Measurements from ENCODE around the gene DGKD. TPM values are rescaled to one million over a fixed set of nuclear protein-coding genes. Genes with fewer than 3 reads are reported as not detected.
A peak's percentile ranks its signal among the peaks of the same experiment; 100 is the strongest.

The DGKD gene
- total and polyA plus RNA-seq, 7 experiments from 2014 or later, result 25.8 to 252 (median 206) TPM

- intact Hi-C loops (cut with micrococcal nuclease), result no loop called here
- POLR2A ChIA-PET, result no interaction called here
- Histone ChIP-seq H3K4me3 (ENCODE audit: low read length) (no peak overlapping the region), H3K27ac (ENCODE audit: low read depth, low read length) (no peak overlapping the region), H3K36me3 (ENCODE audit: control insufficient read depth in 2 of 3, insufficient read depth in 3 of 3, low read length in 3 of 3) (peaks cover 0 to 10% (median 3%) of the 10 kb centered on the region in 3 experiments), H3K27me3 (ENCODE audit: control insufficient read depth in 2 of 2, insufficient read depth in 2 of 2, low read length in 2 of 2) (no peaks in the 10 kb centered on the region), H3K9me3 (ENCODE audit: control insufficient read depth in 2 of 3, low read length in 3 of 3) (peaks cover 0 to 4% (median 4%) of the 10 kb centered on the region in 3 experiments), H3K4me1 (ENCODE audit: control insufficient read depth in 2 of 2, insufficient read depth in 2 of 2, low read length in 2 of 2) (no peaks in the 10 kb centered on the region)
- DNase-seq (no peak), ATAC-seq (peak; percentile 24)
- no peak overlapping the region for H3K4me3 Mint-ChIP-seq
- H3K9me3 Mint-ChIP-seq, result peaks cover 0 to 8% (median 3%) of the 10 kb centered on the region in 11 donors
- H3K36me3 Mint-ChIP-seq, result peaks cover 5 to 45% (median 40%) of the 10 kb centered on the region in 5 donors
- peak overlapping the region in 2 of 9 donors; percentile 22 to 48 for H3K27ac Mint-ChIP-seq
- CTCF ChIA-PET, result no interaction called here
- peaks cover 22 to 77% (median 61%) of the 10 kb centered on the region in 7 donors for H3K4me1 Mint-ChIP-seq
- H3K27me3 Mint-ChIP-seq, result no peaks in the 10 kb centered on the region
Measured at GRCh38 chr2:233367586-233367985, 13.3 kb downstream of the DGKD start.

GRCh38 chr2:233368756-233369155, 14.5 kb downstream of the DGKD start:
- Histone ChIP-seq H3K4me1 (ENCODE audit: control insufficient read depth in 2 of 2, insufficient read depth in 2 of 2, low read length in 2 of 2) (no peaks in the 10 kb centered on the region), H3K9me3 (ENCODE audit: control insufficient read depth in 2 of 3, low read length in 3 of 3) (peaks cover 0 to 2% (median 1%) of the 10 kb centered on the region in 3 experiments), H3K4me3 (ENCODE audit: low read length) (no peak overlapping the region), H3K27ac (ENCODE audit: low read depth, low read length) (no peak overlapping the region), H3K36me3 (ENCODE audit: control insufficient read depth in 2 of 3, insufficient read depth in 3 of 3, low read length in 3 of 3) (peaks cover 0 to 6% (median under 1%) of the 10 kb centered on the region in 3 experiments), H3K27me3 (ENCODE audit: control insufficient read depth in 2 of 2, insufficient read depth in 2 of 2, low read length in 2 of 2) (no peaks in the 10 kb centered on the region)
- Mint-ChIP-seq H3K27me3 (no peaks in the 10 kb centered on the region), H3K36me3 (peaks cover 10 to 43% (median 33%) of the 10 kb centered on the region in 5 donors), H3K27ac (peak overlapping the region in 7 of 9 donors; percentile 43 to 80 (median 73)), H3K4me3 (peak overlapping the region in 2 of 10 donors; percentile 3 to 10), H3K9me3 (peaks cover 0 to 4% (median 1%) of the 10 kb centered on the region in 11 donors), H3K4me1 (peaks cover 20 to 87% (median 61%) of the 10 kb centered on the region in 7 donors)
- DNase-seq, result no peak
- ChIA-PET POLR2A (interaction anchor here (0.7 kb wide), 1 partner anchor 17 kb away, joined by 3 read pairs; no protein-coding TSS in a partner anchor), CTCF (no interaction called here)
- intact Hi-C loops (cut with micrococcal nuclease), result no loop called here
- ATAC-seq, result no peak

DNA sequence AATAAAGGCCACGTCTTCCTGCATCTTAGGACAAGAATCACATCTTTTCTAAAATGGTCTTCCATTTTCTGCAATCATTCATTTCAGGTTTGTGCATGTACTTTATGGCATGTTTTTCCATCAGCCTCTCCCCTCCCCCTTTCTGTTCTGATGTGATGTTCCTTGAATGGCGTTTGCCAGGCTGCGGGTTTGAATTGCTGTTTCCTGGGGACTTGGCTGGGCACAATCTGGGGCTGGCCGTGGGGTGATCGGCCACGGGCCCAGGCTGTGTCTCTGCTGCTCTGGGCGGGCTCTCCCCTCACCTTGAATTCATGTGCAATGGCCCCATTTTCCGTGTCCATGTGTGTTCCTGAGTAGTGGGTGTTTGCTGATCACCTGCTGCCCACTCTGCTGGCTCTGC, 15.2 kb downstream of the DGKD start:
- POLR2A ChIA-PET, result interaction anchor here (0.5 to 0.7 kb wide), 2 partner anchors 18 to 1024 kb away, joined by 3 read pairs; no protein-coding TSS in a partner anchor
- intact Hi-C loops (cut with micrococcal nuclease), result no loop called here
- CTCF ChIA-PET, result no interaction called here
- no peak for ATAC-seq
- Mint-ChIP-seq H3K36me3 (peaks cover 7 to 36% (median 26%) of the 10 kb centered on the region in 5 donors), H3K4me3 (peak overlapping the region in 2 of 10 donors; percentile 1 to 22), H3K4me1 (peaks cover 18 to 81% (median 59%) of the 10 kb centered on the region in 7 donors), H3K9me3 (no peaks in the 10 kb centered on the region), H3K27me3 (no peaks in the 10 kb centered on the region), H3K27ac (peak overlapping the region in 7 of 9 donors; percentile 43 to 83 (median 77))
- Histone ChIP-seq H3K4me3 (ENCODE audit: low read length) (no peak overlapping the region), H3K27ac (ENCODE audit: low read depth, low read length) (no peak overlapping the region), H3K4me1 (ENCODE audit: control insufficient read depth in 2 of 2, insufficient read depth in 2 of 2, low read length in 2 of 2) (no peaks in the 10 kb centered on the region), H3K27me3 (ENCODE audit: control insufficient read depth in 2 of 2, insufficient read depth in 2 of 2, low read length in 2 of 2) (no peaks in the 10 kb centered on the region), H3K36me3 (ENCODE audit: control insufficient read depth in 2 of 3, insufficient read depth in 3 of 3, low read length in 3 of 3) (no peaks in the 10 kb centered on the region), H3K9me3 (ENCODE audit: control insufficient read depth in 2 of 3, low read length in 3 of 3) (no peaks in the 10 kb centered on the region)
- no peak for DNase-seq

DNA sequence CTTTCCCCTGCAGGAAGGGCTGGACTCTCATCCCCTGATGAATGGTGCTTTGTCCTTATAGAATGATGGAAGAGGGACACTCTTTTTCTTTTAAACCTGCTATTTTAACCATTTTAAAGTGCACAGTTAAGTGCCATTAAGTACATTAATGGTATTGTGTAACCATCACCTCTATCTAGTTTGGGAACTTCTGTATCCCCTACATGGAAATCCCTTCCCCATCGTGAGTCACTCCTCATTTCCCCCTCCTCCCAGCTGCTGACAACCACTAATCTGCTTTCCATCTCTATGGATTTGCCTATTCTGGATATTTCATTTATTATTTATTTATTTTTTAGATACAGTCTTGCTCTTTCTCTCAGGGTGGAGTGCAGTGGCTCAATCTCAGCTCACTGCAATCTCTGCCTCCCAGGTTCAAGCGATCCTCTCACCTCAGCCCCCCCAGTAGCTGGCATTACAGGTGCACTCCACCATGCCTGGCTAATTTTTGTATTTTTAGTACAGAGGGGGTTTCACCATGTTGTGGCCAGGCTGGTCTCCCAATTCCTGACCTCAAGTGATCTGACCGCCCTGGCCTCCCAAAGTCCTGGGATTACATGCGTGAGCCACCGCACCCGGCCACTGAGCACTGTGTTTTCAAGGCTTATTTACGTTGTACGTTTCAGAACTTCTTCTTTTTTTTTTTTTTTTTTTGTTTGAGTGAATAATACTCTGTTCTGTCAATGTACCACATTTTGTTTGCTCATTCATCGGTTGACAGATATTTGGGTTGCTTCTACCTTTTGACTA, 15.8 kb downstream of the DGKD start:
- H3K27ac ChIP-seq (ENCODE audit: low read depth, low read length), result no peak overlapping the region
- intact Hi-C loops (cut with micrococcal nuclease), result no loop called here
- DNase-seq (no peak), ATAC-seq (peak; percentile 34)
- Mint-ChIP-seq H3K4me3 (peak overlapping the region in 3 of 10 donors; percentile 1 to 25 (median 22)), H3K4me1 (peaks cover 15 to 74% (median 54%) of the 10 kb centered on the region in 7 donors), H3K27me3 (no peaks in the 10 kb centered on the region), H3K36me3 (peaks cover 7 to 34% (median 19%) of the 10 kb centered on the region in 5 donors), H3K27ac (peak overlapping the region in 7 of 9 donors; percentile 32 to 83 (median 52)), H3K9me3 (no peaks in the 10 kb centered on the region)
- POLR2A ChIA-PET, result no interaction called here
- CTCF ChIA-PET, result no interaction called here
- no peak overlapping the region for H3K4me3 ChIP-seq (ENCODE audit: low read length)
- no peaks in the 10 kb centered on the region for H3K9me3 ChIP-seq (ENCODE audit: control insufficient read depth in 2 of 3, low read length in 3 of 3)
- no peaks in the 10 kb centered on the region for H3K27me3 ChIP-seq (ENCODE audit: control insufficient read depth in 2 of 2, insufficient read depth in 2 of 2, low read length in 2 of 2)
- H3K4me1 ChIP-seq (ENCODE audit: control insufficient read depth in 2 of 2, insufficient read depth in 2 of 2, low read length in 2 of 2), result no peaks in the 10 kb centered on the region
- no peaks in the 10 kb centered on the region for H3K36me3 ChIP-seq (ENCODE audit: control insufficient read depth in 2 of 3, insufficient read depth in 3 of 3, low read length in 3 of 3)

- Mint-ChIP-seq H3K4me1 (peaks cover 7 to 72% (median 51%) of the 10 kb centered on the region in 7 donors), H3K9me3 (no peaks in the 10 kb centered on the region), H3K27me3 (no peaks in the 10 kb centered on the region), H3K36me3 (peaks cover 7 to 40% (median 14%) of the 10 kb centered on the region in 5 donors), H3K4me3 (no peak overlapping the region), H3K27ac (peak overlapping the region in 3 of 9 donors; percentile 25 to 83 (median 57))
- Histone ChIP-seq H3K36me3 (ENCODE audit: control insufficient read depth in 2 of 3, insufficient read depth in 3 of 3, low read length in 3 of 3) (peaks cover 0 to 2% (median under 1%) of the 10 kb centered on the region in 3 experiments), H3K27ac (ENCODE audit: low read depth, low read length) (no peak overlapping the region), H3K9me3 (ENCODE audit: control insufficient read depth in 2 of 3, low read length in 3 of 3) (no peaks in the 10 kb centered on the region), H3K4me3 (ENCODE audit: low read length) (no peak overlapping the region), H3K27me3 (ENCODE audit: control insufficient read depth in 2 of 2, insufficient read depth in 2 of 2, low read length in 2 of 2) (no peaks in the 10 kb centered on the region), H3K4me1 (ENCODE audit: control insufficient read depth in 2 of 2, insufficient read depth in 2 of 2, low read length in 2 of 2) (no peaks in the 10 kb centered on the region)
- POLR2A ChIA-PET, result interaction anchor here (0.6 to 1.1 kb wide), 2 partner anchors 15 to 31 kb away, joined by 5 to 7 read pairs; no protein-coding TSS in a partner anchor
- intact Hi-C loops (cut with micrococcal nuclease), result loop anchor here in 1 of 2 donors (2.0 kb wide), 1 partner anchor 15 kb away; no protein-coding TSS in a partner anchor
- DNase-seq (no peak), ATAC-seq (no peak)
- CTCF ChIA-PET, result interaction anchor here (1.8 kb wide), 1 partner anchor 72 kb away, joined by 5 read pairs; no protein-coding TSS in a partner anchor
Measured at GRCh38 chr2:233371641-233372040, 17.3 kb downstream of the DGKD start.

- H3K4me1 Mint-ChIP-seq, result peaks cover 11 to 67% (median 46%) of the 10 kb centered on the region in 7 donors
Measured at GRCh38 chr2:233372855-233373254, 18.6 kb downstream of the DGKD start.

More at GRCh38 chr2:233372855-233373254, 18.6 kb downstream of the DGKD start:
- ATAC-seq (no peak), DNase-seq (no peak)
- ChIA-PET CTCF (interaction anchor here (1.8 kb wide), 1 partner anchor 70 kb away, joined by 5 read pairs; no protein-coding TSS in a partner anchor), POLR2A (interaction anchor here (0.6 to 1.5 kb wide), 3 partner anchors 17 to 44 kb away, joined by 3 to 4 read pairs (median 3); no protein-coding TSS in a partner anchor)
- H3K9me3 Mint-ChIP-seq, result no peaks in the 10 kb centered on the region
- H3K27me3 ChIP-seq (ENCODE audit: control insufficient read depth in 2 of 2, insufficient read depth in 2 of 2, low read length in 2 of 2), result no peaks in the 10 kb centered on the region
- H3K27me3 Mint-ChIP-seq, result no peaks in the 10 kb centered on the region
- peak overlapping the region in 2 of 9 donors; percentile 40 to 60 for H3K27ac Mint-ChIP-seq
- peaks cover 0 to 7% (median 4%) of the 10 kb centered on the region in 3 experiments for H3K36me3 ChIP-seq (ENCODE audit: control insufficient read depth in 2 of 3, insufficient read depth in 3 of 3, low read length in 3 of 3)
- H3K9me3 ChIP-seq (ENCODE audit: control insufficient read depth in 2 of 3, low read length in 3 of 3), result no peaks in the 10 kb centered on the region
- H3K4me1 ChIP-seq (ENCODE audit: control insufficient read depth in 2 of 2, insufficient read depth in 2 of 2, low read length in 2 of 2), result no peaks in the 10 kb centered on the region
- intact Hi-C loops (cut with micrococcal nuclease), result loop anchor here in 1 of 2 donors (2.0 kb wide), 1 partner anchor 16 kb away; no protein-coding TSS in a partner anchor
- no peak overlapping the region for H3K27ac ChIP-seq (ENCODE audit: low read depth, low read length)
- H3K4me3 ChIP-seq (ENCODE audit: low read length), result no peak overlapping the region
- no peak overlapping the region for H3K4me3 Mint-ChIP-seq
- peaks cover 7 to 44% (median 19%) of the 10 kb centered on the region in 5 donors for H3K36me3 Mint-ChIP-seq

All from naive thymus-derived CD4-positive, alpha-beta T cell (primary cell).